Skeletal muscle tissue (tissue), 4 donors: ENCODE data around the gene SOX5. TPM values are rescaled to one million over a fixed set of nuclear protein-coding genes. Genes with fewer than 3 reads are reported as not detected.
"Not testable (repeated sequence)": the region's sequence is repeated elsewhere in the genome, so short reads cannot be mapped to it uniquely, and the experiment has no call there.

Source experiments
- H3K27ac ChIP-seq: one replicate; pipeline ENCODE4 v1.7.0; 2013; ENCODE audit warnings: mild to moderate bottlenecking, low read depth, low read length, inconsistent platforms
- H3K27me3 ChIP-seq, 3 donors: one replicate each; pipeline ENCODE4 v1.7.0; 2013; ENCODE audit warnings: low read length in 3 of 3; ENCODE audit not compliant: control insufficient read depth in 3 of 3, insufficient read depth in 3 of 3
- H3K36me3 ChIP-seq, 3 donors: one replicate each; pipeline ENCODE4 v1.7.0; 2013; ENCODE audit warnings: low read length in 3 of 3; ENCODE audit not compliant: control insufficient read depth in 3 of 3, insufficient read depth in 3 of 3
- H3K4me1 ChIP-seq, 3 donors: one replicate each; pipeline ENCODE4 v1.7.0; 2013; ENCODE audit warnings: low read length in 3 of 3, mild to moderate bottlenecking in 3 of 3; ENCODE audit not compliant: control insufficient read depth in 3 of 3, insufficient read depth in 3 of 3
- H3K4me3 ChIP-seq, 3 donors: one replicate each; pipeline ENCODE4 v1.7.0; 2013; ENCODE audit warnings: low read length in 3 of 3
- H3K9ac ChIP-seq, 3 donors: one replicate each; pipeline ENCODE4 v1.7.0; 2013; ENCODE audit warnings: low read length in 3 of 3, mild to moderate bottlenecking in 3 of 3, moderate library complexity in 2 of 3, low read depth in 1 of 3
- H3K9me3 ChIP-seq, 3 donors: one replicate each; pipeline ENCODE4 v1.7.0; 2013; ENCODE audit warnings: low read length in 3 of 3; ENCODE audit not compliant: control insufficient read depth in 3 of 3
- total RNA-seq: library from RNA; depleted of rRNA; stranded (reverse); fragments of >200 nt; gene quantifications from one replicate; pipeline ENCODE4 v1.2.3, GENCODE V29; 2014
- donor health status: Osteomylitis.

The SOX5 gene
- total RNA-seq, 1 donor from 2014 or later = 6.3 TPM

DNA sequence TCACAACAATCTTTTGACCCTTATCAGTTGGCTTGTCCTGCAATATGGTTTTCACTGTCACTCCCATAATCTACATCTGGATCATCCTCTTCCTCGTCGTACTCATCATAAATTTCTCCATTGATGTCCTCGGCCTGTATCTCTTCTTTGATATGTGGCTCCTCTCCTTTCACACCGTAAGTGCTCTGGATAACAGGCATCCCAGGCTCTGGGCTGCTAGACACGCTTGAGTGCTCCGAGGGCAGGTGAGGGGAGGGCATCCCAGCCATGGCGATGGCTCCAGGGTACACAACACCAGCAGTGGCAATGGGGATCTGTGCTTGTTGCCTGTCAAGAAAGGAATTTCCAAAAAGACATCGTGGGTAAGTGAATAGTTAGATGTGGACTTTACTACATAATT, 415.3 kb downstream of the SOX5 start:
- H3K4me3 ChIP-seq = no peak overlapping the region
- H3K9ac ChIP-seq = no peak overlapping the region
- no peaks in the 10 kb centered on the region for H3K4me1 ChIP-seq
- no peak overlapping the region for H3K27ac ChIP-seq
- peaks cover 0 to 3% (median 0%) of the 10 kb centered on the region in 3 donors for H3K36me3 ChIP-seq
- no peaks in the 10 kb centered on the region for H3K9me3 ChIP-seq
- no peaks in the 10 kb centered on the region for H3K27me3 ChIP-seq

DNA sequence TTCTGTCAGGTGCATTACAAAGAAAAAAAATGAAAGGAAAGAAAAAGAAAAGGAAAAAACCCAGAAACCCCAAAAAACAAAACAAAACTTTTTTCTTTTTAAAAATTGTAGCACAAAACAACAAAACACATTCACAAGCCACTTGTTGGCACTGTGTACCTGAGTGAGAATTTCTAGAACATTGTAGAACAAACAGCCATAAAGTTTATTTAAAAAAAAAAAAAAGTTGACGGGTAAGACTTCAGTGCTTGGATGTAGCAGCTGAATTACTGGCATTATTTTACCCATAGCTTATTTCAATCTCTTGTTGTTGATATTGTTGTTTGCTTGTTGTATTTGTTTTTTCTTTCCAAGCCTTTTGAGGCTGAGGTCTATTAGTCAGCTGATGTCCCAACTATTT, 415.8 kb downstream of the SOX5 start:
- Histone ChIP-seq H3K9me3 (no peaks in the 10 kb centered on the region), H3K27ac (no peak overlapping the region), H3K27me3 (no peaks in the 10 kb centered on the region)

DNA sequence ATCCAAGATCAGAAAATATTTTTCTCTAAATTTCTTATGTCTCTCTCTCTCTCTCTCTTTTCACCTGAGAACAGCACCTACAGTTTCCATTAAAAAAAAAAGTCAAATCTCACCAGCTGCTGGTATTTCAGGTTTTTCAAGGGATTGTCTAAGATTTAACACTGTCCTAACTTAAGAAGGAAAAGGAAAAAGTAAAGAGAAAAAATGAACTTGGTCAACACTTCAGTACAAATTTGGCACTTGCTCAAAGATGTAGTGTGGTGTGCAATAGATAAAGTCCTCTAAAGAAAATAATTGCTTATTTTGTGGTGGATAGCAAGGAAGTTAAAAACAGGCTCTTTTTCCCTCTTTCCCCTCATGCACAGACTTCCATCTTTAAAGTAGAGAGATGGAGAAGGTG, 416.2 kb downstream of the SOX5 start:
- Histone ChIP-seq H3K27me3 (no peaks in the 10 kb centered on the region), H3K27ac (no peak overlapping the region), H3K36me3 (peaks cover 0 to 3% (median 0%) of the 10 kb centered on the region in 3 donors), H3K4me3 (no peak overlapping the region), H3K9me3 (no peaks in the 10 kb centered on the region), H3K9ac (no peak overlapping the region), H3K4me1 (no peaks in the 10 kb centered on the region)

More for the DNA sequence above, 415.8 kb downstream of the SOX5 start:
- no peak overlapping the region for H3K9ac ChIP-seq
- H3K4me1 ChIP-seq = no peaks in the 10 kb centered on the region
- no peak overlapping the region for H3K4me3 ChIP-seq
- H3K36me3 ChIP-seq = peaks cover 0 to 3% (median 0%) of the 10 kb centered on the region in 3 donors

DNA sequence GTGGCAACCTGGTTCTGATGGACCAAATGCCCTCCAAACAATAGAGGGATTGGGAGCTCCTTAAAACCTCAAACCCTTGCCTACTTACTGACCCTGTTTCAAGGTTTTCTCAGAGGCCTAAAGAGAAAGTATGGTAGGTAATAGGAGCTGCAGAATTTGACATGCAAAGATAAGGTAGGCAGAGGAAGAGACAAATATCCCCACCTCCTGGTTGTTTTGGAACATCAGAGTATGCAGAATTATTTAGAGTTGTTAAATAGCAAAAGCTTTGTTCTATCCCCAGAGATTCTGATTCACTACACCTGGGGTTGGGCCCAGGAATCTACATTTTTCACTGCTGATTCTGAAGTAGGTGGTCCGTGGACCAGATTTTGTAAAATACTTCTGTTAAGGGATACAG, 421.2 kb downstream of the SOX5 start:
- no peaks in the 10 kb centered on the region for H3K9me3 ChIP-seq
- no peaks in the 10 kb centered on the region for H3K36me3 ChIP-seq
- no peak overlapping the region for H3K9ac ChIP-seq

DNA sequence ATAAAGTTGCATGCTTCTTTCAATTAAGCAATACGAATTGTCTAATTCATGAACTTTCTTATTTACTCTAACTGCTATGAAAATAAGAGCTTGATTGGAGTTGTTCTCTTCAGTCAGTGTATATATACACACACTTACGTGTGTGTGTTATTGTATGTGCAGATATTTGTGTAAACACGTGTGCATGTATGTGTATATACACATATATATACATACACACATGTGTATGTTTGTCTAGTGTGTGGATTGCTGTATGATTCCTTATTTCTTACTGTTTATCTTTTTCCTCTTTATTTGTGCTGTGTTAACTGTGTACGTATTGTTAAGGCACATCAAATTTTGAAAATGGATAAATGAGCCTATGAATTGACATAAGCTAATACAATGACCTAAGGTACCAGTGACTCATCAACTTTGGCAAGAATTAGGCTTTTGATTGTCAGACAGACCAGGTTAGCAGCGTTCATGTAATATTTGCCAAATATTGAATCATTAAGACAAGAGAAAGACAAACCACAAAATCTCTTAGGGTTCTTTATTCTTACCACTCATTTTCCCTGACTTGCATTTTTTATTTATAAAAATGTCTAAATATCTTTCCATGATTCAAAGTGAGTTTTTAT, 423.9 kb downstream of the SOX5 start:
- Histone ChIP-seq H3K27ac (no peak overlapping the region), H3K9me3 (no peaks in the 10 kb centered on the region), H3K9ac (no peak overlapping the region)

More for the DNA sequence above, 421.2 kb downstream of the SOX5 start:
- no peak overlapping the region for H3K27ac ChIP-seq
- H3K4me1 ChIP-seq = no peaks in the 10 kb centered on the region
- no peak overlapping the region for H3K4me3 ChIP-seq
- H3K27me3 ChIP-seq = no peaks in the 10 kb centered on the region

DNA sequence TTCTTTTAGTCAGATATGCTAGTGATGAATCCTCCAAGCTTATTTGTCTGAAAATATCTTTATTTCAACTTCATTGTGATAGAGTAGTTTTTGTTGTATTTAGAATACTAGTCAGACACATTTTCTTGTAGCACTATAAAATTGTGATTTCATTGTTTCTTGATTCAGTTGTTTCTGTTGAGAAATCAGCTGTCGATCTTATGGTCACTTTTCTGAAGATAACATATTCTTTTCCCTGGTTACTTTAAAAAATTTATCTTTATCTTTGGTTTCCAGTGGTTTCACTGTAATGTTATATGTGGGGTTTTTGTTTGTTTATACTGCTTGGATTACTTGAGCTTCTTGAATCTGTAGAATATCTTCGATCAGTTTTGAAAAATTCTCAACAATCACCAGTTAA, 426.1 kb downstream of the SOX5 start:
- Histone ChIP-seq H3K4me3 (no peak overlapping the region), H3K27ac (no peak overlapping the region), H3K4me1 (no peaks in the 10 kb centered on the region), H3K36me3 (no peaks in the 10 kb centered on the region), H3K9ac (no peak overlapping the region), H3K9me3 (no peaks in the 10 kb centered on the region), H3K27me3 (no peaks in the 10 kb centered on the region)

More for the DNA sequence above, 423.9 kb downstream of the SOX5 start:
- Histone ChIP-seq H3K36me3 (no peaks in the 10 kb centered on the region), H3K4me1 (no peaks in the 10 kb centered on the region), H3K27me3 (no peaks in the 10 kb centered on the region), H3K4me3 (no peak overlapping the region)

DNA sequence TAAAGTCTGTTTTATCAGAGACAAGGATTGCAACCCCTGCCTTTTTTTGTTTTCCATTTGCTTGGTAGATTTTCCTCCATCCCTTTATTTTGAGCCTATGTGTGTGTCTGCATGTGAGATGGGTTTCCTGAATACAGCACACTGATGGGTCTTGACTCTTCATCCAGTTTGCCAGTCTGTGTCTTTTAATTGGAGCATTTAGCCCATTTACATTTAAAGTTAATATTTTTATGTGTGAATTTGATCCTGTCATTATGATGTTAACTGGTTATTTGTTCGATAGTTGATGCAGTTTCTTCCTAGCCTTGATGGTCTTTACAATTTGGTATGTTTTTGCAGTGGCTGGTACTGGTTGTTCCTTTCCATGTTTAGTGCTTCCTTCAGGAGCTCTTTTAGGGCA, 430.0 kb downstream of the SOX5 start:
- not testable (repeated sequence) for H3K4me1 ChIP-seq, H3K9ac ChIP-seq, H3K27ac ChIP-seq, H3K4me3 ChIP-seq, H3K27me3 ChIP-seq, H3K9me3 ChIP-seq, H3K36me3 ChIP-seq

DNA sequence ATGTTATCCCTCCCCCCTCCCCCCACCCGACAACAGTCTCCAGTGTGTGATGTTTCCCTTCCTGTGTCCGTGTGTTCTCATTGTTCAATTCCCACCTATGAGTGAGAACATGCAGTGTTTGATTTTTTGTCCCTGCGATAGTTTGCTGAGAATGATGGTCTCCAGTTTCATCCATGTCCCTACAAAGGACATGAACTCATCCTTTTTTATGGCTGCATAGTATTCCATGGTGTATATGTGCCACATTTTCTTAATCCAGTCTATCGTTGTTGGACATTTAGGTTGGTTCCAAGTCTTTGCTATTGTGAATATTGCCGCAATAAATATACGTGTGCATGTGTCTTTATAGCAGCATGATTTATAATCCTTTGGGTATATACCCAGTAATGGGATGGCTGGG, 433.7 kb downstream of the SOX5 start:
- H3K4me1 ChIP-seq, H3K36me3 ChIP-seq, H3K4me3 ChIP-seq, H3K27me3 ChIP-seq, H3K9me3 ChIP-seq, H3K9ac ChIP-seq, H3K27ac ChIP-seq: not testable (repeated sequence)

DNA sequence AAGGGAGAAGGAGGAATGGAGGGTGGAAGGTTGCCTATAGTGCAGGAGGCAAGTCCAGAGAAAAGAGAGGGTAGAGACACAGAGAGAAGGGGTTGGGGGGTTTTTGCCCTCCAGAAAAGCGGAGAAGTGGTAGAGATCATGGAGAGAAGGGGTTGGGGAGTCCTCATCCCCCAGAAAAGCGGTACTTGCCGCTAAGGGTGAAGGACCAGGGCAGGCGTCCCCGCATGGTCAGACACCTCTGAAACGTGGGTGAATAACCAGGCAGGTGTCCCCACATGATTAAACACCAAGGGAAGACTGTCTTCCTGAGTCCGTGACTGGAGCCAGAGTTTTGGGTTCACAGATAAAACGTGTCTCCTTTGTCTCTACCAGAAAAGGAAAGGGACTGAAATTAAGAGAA, 439.0 kb downstream of the SOX5 start:
- no peaks in the 10 kb centered on the region for H3K36me3 ChIP-seq
- no peak overlapping the region for H3K9ac ChIP-seq
- no peaks in the 10 kb centered on the region for H3K27me3 ChIP-seq
- no peaks in the 10 kb centered on the region for H3K9me3 ChIP-seq
- H3K4me3 ChIP-seq = no peak overlapping the region
- no peak overlapping the region for H3K27ac ChIP-seq
- H3K4me1 ChIP-seq = no peaks in the 10 kb centered on the region

DNA sequence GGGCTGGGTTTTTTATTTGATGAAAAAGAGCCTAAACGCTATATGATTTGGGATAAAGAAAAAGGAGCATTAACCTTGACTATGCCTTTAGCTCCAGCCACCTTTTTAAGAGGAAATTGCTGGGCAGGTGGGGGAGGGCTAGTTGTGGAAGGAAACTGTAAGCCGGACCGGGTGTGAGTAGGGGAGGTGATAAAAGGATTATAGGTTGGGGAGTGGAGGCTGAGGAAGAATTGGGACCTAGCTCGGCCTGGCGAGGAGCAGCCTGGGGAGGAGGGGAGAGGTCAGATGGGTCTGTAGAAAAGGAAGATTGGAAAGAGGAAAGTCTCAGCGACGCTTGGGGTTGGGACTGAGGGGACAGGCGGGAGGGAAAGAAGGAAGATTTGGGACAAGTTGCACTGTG, 439.6 kb downstream of the SOX5 start:
- not testable (repeated sequence) for H3K27ac ChIP-seq, H3K9me3 ChIP-seq, H3K9ac ChIP-seq

DNA sequence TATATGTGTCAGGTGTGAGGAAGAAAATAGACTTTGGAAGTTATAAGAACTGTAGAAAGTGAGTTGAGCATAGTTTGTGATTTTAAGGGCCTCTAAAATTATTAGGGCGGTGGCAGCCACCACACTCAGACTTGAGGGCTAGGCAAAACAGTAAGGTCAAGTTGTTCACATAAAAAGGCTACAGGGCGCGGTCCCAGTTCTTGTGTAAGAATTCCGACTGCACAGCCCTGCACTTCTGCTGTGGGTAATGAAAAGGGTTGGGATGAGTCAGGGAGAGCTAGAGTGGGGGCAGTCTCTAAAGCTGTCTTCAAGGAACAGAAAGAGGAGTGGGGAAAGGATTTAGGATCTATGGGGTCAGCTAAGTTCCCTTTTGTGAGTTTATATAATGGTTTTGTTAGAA, 441.7 kb downstream of the SOX5 start:
- H3K27me3 ChIP-seq, H3K36me3 ChIP-seq, H3K4me3 ChIP-seq, H3K27ac ChIP-seq, H3K4me1 ChIP-seq, H3K9me3 ChIP-seq, H3K9ac ChIP-seq: not testable (repeated sequence)

More for the DNA sequence above, 439.6 kb downstream of the SOX5 start:
- H3K4me3 ChIP-seq, H3K4me1 ChIP-seq, H3K27me3 ChIP-seq, H3K36me3 ChIP-seq: not testable (repeated sequence)
